Lower leg skin (tissue), 3 donors: ENCODE results near the gene LMNB1.

Source experiments
- POLR2A ChIP-seq, 2 donors: fragments of 450-650 bp; IDR thresholded peaks; one replicate each; pipeline ENCODE4 v1.6.1; 2016 to 2017; ENCODE audit warnings: antibody characterized with exemption in 2 of 2, mild to moderate bottlenecking in 1 of 2, moderate library complexity in 1 of 2
- TF ChIP-seq, protein P1 (sequence below), 3 donors: fragments of 450-650 bp; IDR thresholded peaks; one replicate each; pipeline ENCODE4 v1.5.1; 2016; ENCODE audit warnings: antibody characterized with exemption in 3 of 3, mild to moderate bottlenecking in 3 of 3, moderate library complexity in 2 of 3

DNA sequence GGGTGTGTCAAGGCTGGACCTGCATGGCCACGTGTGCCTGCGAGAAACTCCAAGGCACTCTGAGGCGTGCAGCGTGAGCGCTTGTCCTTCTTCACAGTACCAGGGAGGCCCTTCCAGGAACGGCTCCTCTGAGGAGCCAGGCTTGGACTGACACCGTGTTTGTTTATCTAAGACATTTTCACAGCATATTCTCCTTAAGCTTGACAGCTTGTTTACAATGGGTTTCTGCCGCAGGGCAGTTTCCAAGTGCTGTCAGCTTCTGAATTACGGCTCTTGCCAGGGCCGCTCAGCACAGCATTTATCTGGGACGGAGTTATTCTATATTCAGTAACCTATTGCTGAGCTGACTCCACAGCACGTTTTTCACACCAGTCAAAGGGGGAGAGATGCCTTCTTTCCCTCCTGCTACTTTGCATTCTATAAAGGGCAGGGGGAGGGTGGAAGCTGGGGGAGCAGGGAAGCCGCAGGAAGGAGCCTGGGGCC is 98.4 kb downstream of the LMNB1 start:
- TF ChIP-seq POLR2A (IDR thresholded peaks at IDR 0.05): no peak
- TF ChIP-seq, protein P1, sequence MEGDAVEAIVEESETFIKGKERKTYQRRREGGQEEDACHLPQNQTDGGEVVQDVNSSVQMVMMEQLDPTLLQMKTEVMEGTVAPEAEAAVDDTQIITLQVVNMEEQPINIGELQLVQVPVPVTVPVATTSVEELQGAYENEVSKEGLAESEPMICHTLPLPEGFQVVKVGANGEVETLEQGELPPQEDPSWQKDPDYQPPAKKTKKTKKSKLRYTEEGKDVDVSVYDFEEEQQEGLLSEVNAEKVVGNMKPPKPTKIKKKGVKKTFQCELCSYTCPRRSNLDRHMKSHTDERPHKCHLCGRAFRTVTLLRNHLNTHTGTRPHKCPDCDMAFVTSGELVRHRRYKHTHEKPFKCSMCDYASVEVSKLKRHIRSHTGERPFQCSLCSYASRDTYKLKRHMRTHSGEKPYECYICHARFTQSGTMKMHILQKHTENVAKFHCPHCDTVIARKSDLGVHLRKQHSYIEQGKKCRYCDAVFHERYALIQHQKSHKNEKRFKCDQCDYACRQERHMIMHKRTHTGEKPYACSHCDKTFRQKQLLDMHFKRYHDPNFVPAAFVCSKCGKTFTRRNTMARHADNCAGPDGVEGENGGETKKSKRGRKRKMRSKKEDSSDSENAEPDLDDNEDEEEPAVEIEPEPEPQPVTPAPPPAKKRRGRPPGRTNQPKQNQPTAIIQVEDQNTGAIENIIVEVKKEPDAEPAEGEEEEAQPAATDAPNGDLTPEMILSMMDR (IDR thresholded peaks at IDR 0.05): no peak
